ENCODE data around the gene KRTAP12-2. TPM values are rescaled to one million over a fixed set of nuclear protein-coding genes. Genes with fewer than 3 reads are reported as not detected.
A peak's percentile ranks its signal among the peaks of the same experiment; 100 is the strongest.
"Not testable (repeated sequence)": the region's sequence is repeated elsewhere in the genome, so short reads cannot be mapped to it uniquely, and the experiment has no call there.

The KRTAP12-2 gene
- total RNA-seq, 1 donor from 2014 or later = not detected

DNA sequence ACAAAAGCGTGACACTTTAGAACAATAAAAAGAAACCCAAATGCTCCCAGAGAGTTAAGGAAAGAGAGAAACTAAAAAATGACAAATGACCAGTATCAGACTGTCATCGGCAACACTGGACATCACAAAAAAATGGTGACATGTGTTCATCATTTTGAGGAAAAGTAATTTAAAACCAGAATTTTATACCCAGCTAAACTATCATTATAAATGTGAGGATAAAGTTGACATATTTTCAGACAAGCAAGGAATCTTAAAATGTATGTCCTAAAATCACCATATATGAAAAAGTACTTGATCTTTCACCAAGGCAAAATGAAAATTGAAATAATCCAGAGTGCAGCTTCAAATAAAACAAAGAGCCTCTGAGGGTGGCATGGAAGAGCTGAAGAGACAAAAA lies 21.8 kb downstream of the KRTAP12-2 start:
- Mint-ChIP-seq H3K9me3 (ENCODE audit: unreplicated experiment) (peaks cover 29% of the 10 kb centered on the region), H3K4me3 (ENCODE audit: unreplicated experiment) (no peak overlapping the region), H3K4me1 (ENCODE audit: unreplicated experiment) (no peaks in the 10 kb centered on the region), H3K27me3 (ENCODE audit: unreplicated experiment) (peaks cover 6% of the 10 kb centered on the region), H3K36me3 (ENCODE audit: unreplicated experiment) (no peaks in the 10 kb centered on the region), H3K27ac (ENCODE audit: unreplicated experiment) (no peak overlapping the region)
- TF ChIP-seq, protein P1, sequence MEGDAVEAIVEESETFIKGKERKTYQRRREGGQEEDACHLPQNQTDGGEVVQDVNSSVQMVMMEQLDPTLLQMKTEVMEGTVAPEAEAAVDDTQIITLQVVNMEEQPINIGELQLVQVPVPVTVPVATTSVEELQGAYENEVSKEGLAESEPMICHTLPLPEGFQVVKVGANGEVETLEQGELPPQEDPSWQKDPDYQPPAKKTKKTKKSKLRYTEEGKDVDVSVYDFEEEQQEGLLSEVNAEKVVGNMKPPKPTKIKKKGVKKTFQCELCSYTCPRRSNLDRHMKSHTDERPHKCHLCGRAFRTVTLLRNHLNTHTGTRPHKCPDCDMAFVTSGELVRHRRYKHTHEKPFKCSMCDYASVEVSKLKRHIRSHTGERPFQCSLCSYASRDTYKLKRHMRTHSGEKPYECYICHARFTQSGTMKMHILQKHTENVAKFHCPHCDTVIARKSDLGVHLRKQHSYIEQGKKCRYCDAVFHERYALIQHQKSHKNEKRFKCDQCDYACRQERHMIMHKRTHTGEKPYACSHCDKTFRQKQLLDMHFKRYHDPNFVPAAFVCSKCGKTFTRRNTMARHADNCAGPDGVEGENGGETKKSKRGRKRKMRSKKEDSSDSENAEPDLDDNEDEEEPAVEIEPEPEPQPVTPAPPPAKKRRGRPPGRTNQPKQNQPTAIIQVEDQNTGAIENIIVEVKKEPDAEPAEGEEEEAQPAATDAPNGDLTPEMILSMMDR (IDR thresholded peaks at IDR 0.05) = no peak
- DNase-seq (ENCODE audit: extremely low spot score, unreplicated experiment) = no peak

DNA sequence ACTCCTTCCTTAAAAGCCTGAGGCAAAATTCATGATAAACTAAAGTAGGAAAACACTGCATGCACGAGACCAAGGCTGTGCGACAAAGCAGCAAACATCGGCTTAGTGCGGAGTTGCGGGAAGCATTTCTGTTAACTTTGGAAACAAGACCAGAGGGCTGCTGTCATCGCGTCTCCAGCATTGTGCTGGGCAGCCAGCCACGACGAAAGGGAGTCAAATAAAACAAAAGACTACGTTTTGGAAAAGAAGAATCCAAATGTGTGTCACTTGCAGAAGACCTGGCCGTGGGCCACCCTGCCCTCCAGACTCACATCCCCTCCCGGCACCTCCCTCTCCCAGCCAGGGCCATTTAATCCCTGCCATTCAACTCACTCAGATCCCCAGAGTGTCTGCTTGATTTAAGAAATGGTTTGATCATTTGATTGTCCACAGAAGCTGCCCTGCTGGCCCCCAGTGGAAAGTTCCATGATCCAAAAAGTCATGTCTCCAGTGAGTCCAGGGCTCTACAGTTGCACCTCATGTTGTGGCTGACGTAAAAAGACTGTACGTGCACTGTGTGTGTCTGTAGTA lies 22.9 kb downstream of the KRTAP12-2 start:
- Mint-ChIP-seq H3K4me1 (ENCODE audit: unreplicated experiment) (no peaks in the 10 kb centered on the region), H3K27ac (ENCODE audit: unreplicated experiment) (no peak overlapping the region), H3K36me3 (ENCODE audit: unreplicated experiment) (no peaks in the 10 kb centered on the region), H3K9me3 (ENCODE audit: unreplicated experiment) (peaks cover 29% of the 10 kb centered on the region), H3K27me3 (ENCODE audit: unreplicated experiment) (peaks cover 6% of the 10 kb centered on the region), H3K4me3 (ENCODE audit: unreplicated experiment) (no peak overlapping the region)
- DNase-seq (ENCODE audit: extremely low spot score, unreplicated experiment) = peak; percentile 64
- TF ChIP-seq, protein P1 (IDR thresholded peaks at IDR 0.05) = no peak

DNA sequence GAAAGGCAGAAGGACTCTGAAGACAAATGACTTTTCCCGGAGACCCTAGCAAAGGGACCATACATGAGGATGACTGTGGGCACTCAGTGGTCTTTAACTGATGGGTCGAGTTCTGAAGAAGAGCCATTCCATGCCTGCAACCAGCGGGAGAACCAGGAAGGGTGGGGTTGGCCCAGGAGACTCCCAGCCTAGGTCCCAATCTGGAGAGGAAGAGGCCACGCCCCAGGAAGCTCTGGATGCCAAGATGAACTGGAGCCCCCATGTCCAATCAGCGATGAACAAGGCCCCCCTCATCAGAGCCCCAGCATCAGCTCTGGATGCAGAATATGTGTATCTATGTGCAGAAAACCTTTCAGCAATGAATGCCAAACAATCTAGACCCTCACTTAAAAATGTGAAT lies 26.0 kb downstream of the KRTAP12-2 start:
- Mint-ChIP-seq H3K27ac (ENCODE audit: unreplicated experiment) (no peak overlapping the region), H3K9me3 (ENCODE audit: unreplicated experiment) (peaks cover 29% of the 10 kb centered on the region), H3K4me3 (ENCODE audit: unreplicated experiment) (no peak overlapping the region), H3K4me1 (ENCODE audit: unreplicated experiment) (no peaks in the 10 kb centered on the region), H3K36me3 (ENCODE audit: unreplicated experiment) (no peaks in the 10 kb centered on the region), H3K27me3 (ENCODE audit: unreplicated experiment) (peaks cover 11% of the 10 kb centered on the region)
- peak; percentile 57 for DNase-seq (ENCODE audit: extremely low spot score, unreplicated experiment)
- TF ChIP-seq, protein P1 (IDR thresholded peaks at IDR 0.05) = no peak

DNA sequence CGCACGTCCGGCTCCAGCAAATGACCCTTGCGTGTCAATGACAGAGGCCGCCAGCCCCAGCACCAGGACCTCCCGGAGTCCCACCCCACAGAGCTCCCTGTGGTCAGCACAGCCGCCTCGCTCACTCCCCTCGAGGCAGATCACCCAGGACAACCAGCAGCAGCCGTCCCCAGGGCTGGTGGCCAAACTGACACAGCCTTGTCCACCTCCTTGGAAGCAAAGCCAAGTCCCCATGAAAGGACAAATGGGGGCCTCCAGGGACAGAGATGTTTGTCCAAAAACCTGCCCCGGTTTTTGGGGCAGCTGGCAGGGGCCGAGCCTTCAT lies 27.4 kb downstream of the KRTAP12-2 start:
- DNase-seq (ENCODE audit: extremely low spot score, unreplicated experiment) = peak; percentile 83
- Mint-ChIP-seq H3K27me3 (ENCODE audit: unreplicated experiment) (peaks cover 16% of the 10 kb centered on the region), H3K4me3 (ENCODE audit: unreplicated experiment) (no peak overlapping the region), H3K36me3 (ENCODE audit: unreplicated experiment) (no peaks in the 10 kb centered on the region), H3K9me3 (ENCODE audit: unreplicated experiment) (peaks cover 19% of the 10 kb centered on the region), H3K4me1 (ENCODE audit: unreplicated experiment) (no peaks in the 10 kb centered on the region), H3K27ac (ENCODE audit: unreplicated experiment) (no peak overlapping the region)
- TF ChIP-seq, protein P1 (IDR thresholded peaks at IDR 0.05) = no peak

DNA sequence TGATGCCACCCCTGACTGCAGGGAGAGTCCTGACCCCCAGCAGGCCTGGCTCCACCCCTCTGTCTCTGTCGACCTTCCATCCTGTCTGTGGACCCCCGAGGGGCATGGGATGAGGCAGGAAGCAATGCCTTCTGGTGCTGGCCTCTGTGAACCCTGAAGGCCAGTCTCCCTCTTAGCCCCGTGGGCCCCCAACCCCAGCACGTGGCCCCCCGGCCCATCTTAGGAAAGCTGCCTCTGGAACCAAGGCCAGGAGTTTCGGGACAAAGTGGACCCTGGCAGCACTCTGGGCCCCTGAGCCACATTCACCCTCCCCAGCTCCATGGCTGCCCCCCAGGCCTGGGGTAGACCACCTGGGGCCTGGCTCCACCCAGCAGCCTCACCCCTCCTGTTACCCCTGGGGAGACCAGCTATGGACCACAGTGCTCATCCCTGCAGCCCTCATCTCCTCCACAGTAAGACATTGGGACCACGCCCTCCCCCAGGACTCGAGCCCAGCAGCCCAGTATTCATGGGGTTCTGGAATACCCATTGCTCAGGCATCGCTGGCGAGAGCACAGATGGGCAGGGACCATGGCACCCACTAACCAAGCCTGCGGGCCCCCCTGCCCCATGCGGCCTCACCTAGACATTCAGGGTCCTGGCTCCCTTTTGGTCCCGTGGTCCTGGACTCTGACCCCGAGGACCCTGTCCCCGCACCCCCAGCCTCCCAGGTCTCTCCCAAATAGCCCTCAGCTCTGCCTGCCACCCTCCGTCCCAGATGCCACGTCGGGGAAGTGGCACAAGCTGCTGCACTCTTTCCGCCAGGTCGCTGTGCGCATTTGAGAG lies 28.0 kb downstream of the KRTAP12-2 start:
- H3K27ac Mint-ChIP-seq (ENCODE audit: unreplicated experiment); H3K36me3 Mint-ChIP-seq (ENCODE audit: unreplicated experiment); H3K4me3 Mint-ChIP-seq (ENCODE audit: unreplicated experiment); H3K4me1 Mint-ChIP-seq (ENCODE audit: unreplicated experiment): not testable (repeated sequence)
- peak; percentile 65 for DNase-seq (ENCODE audit: extremely low spot score, unreplicated experiment)
- Mint-ChIP-seq H3K27me3 (ENCODE audit: unreplicated experiment) (peaks cover 16% of the 10 kb centered on the region), H3K9me3 (ENCODE audit: unreplicated experiment) (peaks cover 14% of the 10 kb centered on the region)

DNA sequence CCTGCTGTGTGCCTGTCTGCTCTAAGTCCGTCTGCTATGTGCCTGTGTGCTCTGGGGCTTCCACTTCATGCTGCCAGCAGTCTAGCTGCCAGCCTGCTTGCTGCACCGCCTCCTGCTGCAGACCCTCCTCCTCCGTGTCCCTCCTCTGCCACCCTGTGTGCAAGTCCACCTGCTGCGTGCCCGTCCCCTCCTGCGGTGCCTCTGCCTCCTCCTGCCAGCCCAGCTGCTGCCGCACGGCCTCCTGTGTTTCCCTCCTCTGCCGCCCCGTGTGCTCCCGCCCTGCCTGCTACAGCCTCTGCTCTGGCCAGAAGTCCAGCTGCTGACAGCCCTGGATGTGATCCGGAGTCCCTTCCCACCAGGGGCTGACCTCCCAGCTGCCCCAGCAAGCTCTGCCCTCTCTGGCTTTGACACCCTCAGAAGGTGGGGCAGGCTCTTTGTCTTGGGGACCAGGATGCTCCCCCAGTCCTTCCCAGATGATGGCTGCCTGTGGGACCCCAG lies 28.8 kb downstream of the KRTAP12-2 start:
- not testable (repeated sequence) for H3K9me3 Mint-ChIP-seq (ENCODE audit: unreplicated experiment)

More for the DNA sequence above, 28.8 kb downstream of the KRTAP12-2 start:
- H3K4me3 Mint-ChIP-seq (ENCODE audit: unreplicated experiment); H3K4me1 Mint-ChIP-seq (ENCODE audit: unreplicated experiment); H3K27ac Mint-ChIP-seq (ENCODE audit: unreplicated experiment); H3K36me3 Mint-ChIP-seq (ENCODE audit: unreplicated experiment): not testable (repeated sequence)
- H3K27me3 Mint-ChIP-seq (ENCODE audit: unreplicated experiment) = peaks cover 16% of the 10 kb centered on the region
- peak; percentile 63 for DNase-seq (ENCODE audit: extremely low spot score, unreplicated experiment)
